HEK293T (cell line): Measurements from ENCODE around the gene ELP1.

Source experiments
- CTCF ChIA-PET: fragments of 350-600 bp; formaldehyde crosslinking; extraction: SDS; loops from one replicate; lab custom pipeline; 2021; ENCODE audit warnings: antibody characterized with exemption, inconsistent platforms; lab: Yijun Ruan, JAX
- POLR2A ChIA-PET: fragments of 350-600 bp; formaldehyde crosslinking; extraction: SDS; loops from one replicate; lab custom pipeline; 2020; ENCODE audit warnings: antibody characterized with exemption, inconsistent platforms; lab: Yijun Ruan, JAX
- DNase-seq: peaks from one replicate; pipeline ENCODE4 v3.0.0; 2012; ENCODE audit warnings: mixed read lengths; ENCODE audit errors: extremely low spot score
- ARNT ChIP-seq: fragments of 450-650 bp; IDR thresholded peaks from 2 replicates; pipeline ENCODE4 v1.6.1; 2017; ENCODE audit warnings: mild to moderate bottlenecking
- BHLHE40 ChIP-seq: fragments of 450-650 bp; IDR thresholded peaks from 2 replicates; pipeline ENCODE4 v1.6.1; 2016; ENCODE audit warnings: mild to moderate bottlenecking, moderate library complexity, borderline replicate concordance
- CTBP1 ChIP-seq: fragments of 450-650 bp; IDR thresholded peaks from 2 replicates; pipeline ENCODE4 v1.6.1; 2016; ENCODE audit warnings: borderline replicate concordance
- ELF4 ChIP-seq: fragments of 450-650 bp; IDR thresholded peaks from 2 replicates; pipeline ENCODE4 v1.6.1; 2017; ENCODE audit warnings: antibody characterized with exemption
- FOXA1 ChIP-seq: fragments of 450-650 bp; IDR thresholded peaks from 2 replicates; pipeline ENCODE4 v1.6.1; 2016; ENCODE audit warnings: mild to moderate bottlenecking
- FOXK2 ChIP-seq: fragments of 450-650 bp; IDR thresholded peaks from 2 replicates; pipeline ENCODE4 v1.6.1; 2016; ENCODE audit warnings: mild to moderate bottlenecking
- FOXM1 ChIP-seq: fragments of 450-650 bp; IDR thresholded peaks from 2 replicates; pipeline ENCODE4 v1.6.1; 2017; ENCODE audit warnings: mild to moderate bottlenecking, borderline replicate concordance
- HDGF ChIP-seq: fragments of 450-650 bp; IDR thresholded peaks from 2 replicates; pipeline ENCODE4 v1.6.1; 2017; ENCODE audit warnings: antibody characterized with exemption, borderline replicate concordance
- L3MBTL2 ChIP-seq: fragments of 450-650 bp; conservative IDR thresholded peaks from 2 replicates; pipeline ENCODE4 v1.6.1; 2016; ENCODE audit warnings: mild to moderate bottlenecking
- LEF1 ChIP-seq: fragments of 450-650 bp; IDR thresholded peaks from 2 replicates; pipeline ENCODE4 v1.6.1; 2017; ENCODE audit warnings: mild to moderate bottlenecking, borderline replicate concordance
- NFRKB ChIP-seq: fragments of 450-650 bp; IDR thresholded peaks from 2 replicates; pipeline ENCODE4 v1.6.1; 2016; ENCODE audit warnings: mild to moderate bottlenecking, moderate library complexity
- SP1 ChIP-seq: fragments of 450-650 bp; IDR thresholded peaks from 2 replicates; pipeline ENCODE4 v1.6.1; 2017
- SUZ12 ChIP-seq: fragments of 450-650 bp; IDR thresholded peaks from 2 replicates; pipeline ENCODE4 v1.6.1; 2016; ENCODE audit warnings: mild to moderate bottlenecking
- TARDBP ChIP-seq: fragments of 450-650 bp; IDR thresholded peaks from 2 replicates; pipeline ENCODE4 v1.6.1; 2016
- ZNF384 ChIP-seq: fragments of 450-650 bp; IDR thresholded peaks from 2 replicates; pipeline ENCODE4 v1.6.1; 2016
- TF ChIP-seq, protein P1 (sequence below): fragments of 450-650 bp; IDR thresholded peaks from 2 replicates; pipeline ENCODE4 v1.6.1; 2016

The ELP1 gene

DNA sequence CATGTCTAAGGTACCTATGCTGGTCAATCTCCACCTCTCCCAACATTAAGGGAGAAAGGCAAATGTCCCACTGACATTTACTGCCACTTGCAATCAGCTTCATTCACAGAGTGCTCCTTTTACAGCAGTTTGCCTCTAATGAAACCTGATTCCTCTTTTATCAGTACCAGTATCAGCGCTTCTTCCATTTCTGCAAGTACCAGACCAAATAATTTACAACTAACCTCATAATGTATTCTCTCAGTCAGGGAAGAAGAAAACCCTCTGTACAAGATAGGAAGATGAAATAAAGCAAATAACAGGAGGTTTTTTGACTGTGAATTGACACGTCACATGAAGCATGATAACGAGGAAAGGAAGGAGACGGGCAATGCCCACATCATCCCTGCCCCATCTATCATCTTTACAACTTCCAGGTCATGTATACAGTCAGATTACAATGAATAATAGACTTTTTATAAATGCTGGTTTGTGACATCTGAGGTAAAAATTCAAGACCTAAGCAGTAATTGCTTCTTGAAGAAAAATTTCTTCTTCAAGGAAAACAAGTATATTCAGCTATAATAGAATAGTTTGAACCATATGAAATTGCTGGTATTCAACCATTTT lies 22.2 kb upstream of the ELP1 start:
- ChIA-PET POLR2A (no interaction called here), CTCF (interaction anchor here (0.5 kb wide), 1 partner anchor 181 kb away, joined by 3 read pairs; no protein-coding TSS in a partner anchor)
- no peak for TF ChIP-seq HDGF
- TF ChIP-seq CTBP1, result peak; percentile 55
- TF ChIP-seq, protein P1, sequence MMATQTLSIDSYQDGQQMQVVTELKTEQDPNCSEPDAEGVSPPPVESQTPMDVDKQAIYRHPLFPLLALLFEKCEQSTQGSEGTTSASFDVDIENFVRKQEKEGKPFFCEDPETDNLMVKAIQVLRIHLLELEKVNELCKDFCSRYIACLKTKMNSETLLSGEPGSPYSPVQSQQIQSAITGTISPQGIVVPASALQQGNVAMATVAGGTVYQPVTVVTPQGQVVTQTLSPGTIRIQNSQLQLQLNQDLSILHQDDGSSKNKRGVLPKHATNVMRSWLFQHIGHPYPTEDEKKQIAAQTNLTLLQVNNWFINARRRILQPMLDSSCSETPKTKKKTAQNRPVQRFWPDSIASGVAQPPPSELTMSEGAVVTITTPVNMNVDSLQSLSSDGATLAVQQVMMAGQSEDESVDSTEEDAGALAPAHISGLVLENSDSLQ, result peak; percentile 85
- peak; percentile 43 for DNase-seq

DNA sequence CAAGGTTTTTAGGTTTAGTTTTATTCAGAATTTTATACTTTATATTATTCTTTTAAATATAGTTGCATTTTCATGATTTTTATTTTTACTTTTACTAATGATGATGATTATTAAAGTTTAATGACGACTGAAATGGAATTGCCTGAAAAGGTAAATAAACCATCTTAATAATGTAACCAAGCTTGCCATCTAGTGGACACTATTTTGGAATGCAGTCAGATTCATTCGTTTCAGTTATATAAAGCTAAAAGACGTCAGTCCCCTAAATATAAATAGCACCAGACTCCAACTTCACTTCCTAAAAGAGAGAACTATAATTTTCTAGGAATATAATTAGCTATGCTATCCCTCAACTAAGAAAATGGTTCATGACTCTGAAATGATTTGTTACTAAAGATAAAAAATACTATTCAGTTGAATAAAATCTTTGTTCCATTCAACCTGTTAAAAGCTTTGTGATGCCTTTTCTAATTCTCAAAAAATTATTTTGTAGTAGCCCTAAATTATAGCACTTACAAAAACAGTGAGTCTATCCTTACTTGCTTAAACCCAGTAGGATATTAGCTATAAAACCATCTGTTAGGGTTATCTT lies 20.2 kb upstream of the ELP1 start:
- POLR2A ChIA-PET, result no interaction called here

DNA sequence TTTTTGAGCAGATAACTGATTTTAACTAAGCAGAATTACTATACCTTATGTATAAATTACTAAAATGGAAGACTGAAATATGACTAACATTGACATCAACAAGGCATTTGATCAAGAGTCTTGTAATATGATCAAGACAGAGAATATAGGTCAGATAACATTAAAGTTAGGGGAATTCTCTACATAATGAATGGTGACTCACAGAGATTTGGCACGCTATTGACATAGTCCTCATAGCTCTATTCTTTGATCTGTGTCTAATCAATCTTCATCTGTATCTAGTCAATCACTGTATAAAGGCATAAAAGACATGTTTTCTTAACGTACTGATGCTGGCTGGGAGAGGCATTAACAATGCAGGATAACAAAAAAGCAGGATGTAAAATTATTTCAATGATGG lies 17.7 kb upstream of the ELP1 start:
- POLR2A ChIA-PET, result no interaction called here
- no peak for DNase-seq
- CTCF ChIA-PET, result interaction anchor here (0.6 to 1.4 kb wide), 2 partner anchors 8 to 9 kb away, joined by 3 read pairs; no protein-coding TSS in a partner anchor
- no peak for TF ChIP-seq FOXA1
- TF ChIP-seq, protein P1, result no peak
- TF ChIP-seq LEF1, result no peak
- no peak for TF ChIP-seq ELF4
- TF ChIP-seq FOXK2, result no peak
- no peak for TF ChIP-seq SP1
- TF ChIP-seq ZNF384, result no peak
- no peak for TF ChIP-seq TARDBP
- TF ChIP-seq HDGF, result no peak
- no peak for TF ChIP-seq ARNT

More for the DNA sequence above, 20.2 kb upstream of the ELP1 start:
- DNase-seq, result peak; percentile 26
- CTCF ChIA-PET, result interaction anchor here (0.6 to 1.1 kb wide), 5 partner anchors 13 to 273 kb away, joined by 3 to 4 read pairs (median 3); no protein-coding TSS in a partner anchor
- no peak for TF ChIP-seq TARDBP
- TF ChIP-seq SP1, result no peak

DNA sequence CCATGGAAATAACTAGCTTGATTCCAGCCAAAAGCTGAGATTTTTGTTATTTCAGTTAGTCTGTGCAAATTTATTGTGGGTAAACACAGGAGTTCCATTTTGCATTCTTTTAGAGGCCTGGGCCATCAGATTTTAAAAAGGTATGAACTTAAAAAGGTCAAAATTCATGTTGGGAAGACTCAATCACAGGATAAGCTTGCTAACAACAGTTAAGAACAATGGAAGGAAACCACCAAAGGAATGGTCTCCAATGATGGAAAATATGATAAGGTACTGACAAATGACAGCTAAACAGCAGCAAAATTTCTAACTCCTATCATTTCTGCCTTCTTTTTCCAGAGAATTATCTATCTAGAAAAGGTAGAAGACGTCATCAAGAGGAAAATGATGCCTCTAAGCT lies 16.2 kb upstream of the ELP1 start:
- DNase-seq, result no peak
- ChIA-PET POLR2A (no interaction called here), CTCF (interaction anchor here (1.4 kb wide), 1 partner anchor 10 kb away, joined by 3 read pairs; no protein-coding TSS in a partner anchor)
- TF ChIP-seq LEF1, result no peak
- TF ChIP-seq ZNF384, result no peak
- TF ChIP-seq L3MBTL2, result no peak
- no peak for TF ChIP-seq FOXM1
- no peak for TF ChIP-seq FOXK2
- TF ChIP-seq NFRKB, result no peak
- TF ChIP-seq SP1, result no peak
- TF ChIP-seq HDGF, result no peak
- no peak for TF ChIP-seq FOXA1
- TF ChIP-seq ELF4, result no peak
- no peak for TF ChIP-seq ARNT
- no peak for TF ChIP-seq TARDBP
- TF ChIP-seq SUZ12, result no peak
- no peak for TF ChIP-seq BHLHE40
- TF ChIP-seq, protein P1, result no peak
- no peak for TF ChIP-seq CTBP1

DNA sequence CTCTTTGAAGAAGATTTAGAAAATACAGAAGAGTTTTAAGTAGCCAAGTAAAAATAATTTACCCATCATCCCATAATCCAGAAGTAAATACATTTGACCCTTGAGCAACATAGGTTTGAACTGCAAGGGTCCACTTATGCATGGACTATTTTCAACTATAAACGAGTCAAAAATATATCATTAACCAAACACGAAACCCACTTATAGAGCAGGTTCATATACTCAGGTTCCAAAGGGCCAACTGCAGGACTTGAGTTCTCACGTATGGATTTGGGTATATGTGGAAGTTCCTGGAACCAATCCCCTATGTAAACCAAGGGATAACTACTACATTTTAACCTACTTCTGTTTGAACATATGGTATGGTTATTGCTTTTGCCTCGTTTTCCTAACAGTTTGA lies 6.1 kb upstream of the ELP1 start:
- CTCF ChIA-PET, result no interaction called here
- TF ChIP-seq SP1 (no peak), CTBP1 (no peak), SUZ12 (no peak), NFRKB (no peak), HDGF (no peak), ARNT (no peak), ZNF384 (no peak), FOXM1 (no peak), TARDBP (no peak), ELF4 (no peak), FOXA1 (no peak), FOXK2 (no peak), LEF1 (no peak), BHLHE40 (no peak), L3MBTL2 (no peak)
- TF ChIP-seq, protein P1, result no peak
- POLR2A ChIA-PET, result no interaction called here
- DNase-seq, result no peak
